OCI-M1 (cell line): ENCODE measurements around the gene ZC3H10.

ENCODE experiments used
- DNase-seq: peaks from one replicate; lab custom pipeline; 2025; lab: John Stamatoyannopoulos, UW

The ZC3H10 gene

DNA sequence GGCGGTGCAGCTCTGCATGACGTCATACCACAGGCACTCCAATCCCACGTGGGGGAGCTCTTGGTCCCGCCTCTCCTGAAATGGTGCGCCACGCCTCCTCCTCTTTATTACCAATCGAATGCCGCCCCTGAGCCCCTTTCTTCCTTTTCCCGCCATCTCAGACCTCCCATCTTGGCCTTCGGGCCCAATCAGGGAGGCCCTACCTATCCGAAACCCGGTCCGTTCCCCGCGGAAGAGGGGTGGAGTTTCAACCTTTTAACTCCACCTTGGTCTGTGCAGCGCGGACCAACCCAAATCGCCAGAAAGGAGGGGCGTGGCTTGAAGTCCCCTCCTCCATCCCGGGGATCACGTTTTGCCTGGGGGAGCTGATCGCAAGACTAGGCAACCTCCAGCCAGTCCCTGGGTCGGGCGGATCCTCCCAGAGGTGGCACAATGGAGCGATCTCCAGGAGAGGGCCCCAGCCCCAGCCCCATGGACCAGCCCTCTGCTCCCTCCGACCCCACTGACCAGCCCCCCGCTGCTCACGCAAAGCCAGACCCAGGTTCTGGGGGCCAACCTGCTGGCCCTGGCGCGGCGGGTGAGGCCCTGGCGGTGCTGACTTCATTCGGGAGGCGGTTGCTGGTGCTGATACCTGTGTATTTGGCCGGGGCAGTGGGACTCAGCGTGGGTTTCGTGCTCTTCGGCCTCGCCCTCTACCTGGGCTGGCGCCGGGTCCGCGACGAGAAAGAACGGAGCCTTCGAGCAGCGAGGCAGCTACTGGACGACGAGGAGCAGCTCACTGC lies 10.0 kb downstream of the ZC3H10 start, which contains the start of gene ESYT1:
Gene ESYT1 (plus strand): TSS at position 380 of the 782 bp plus-strand sequence. CDS start 53 bp downstream, at position 433.
- DNase-seq = peak; percentile 100

DNA sequence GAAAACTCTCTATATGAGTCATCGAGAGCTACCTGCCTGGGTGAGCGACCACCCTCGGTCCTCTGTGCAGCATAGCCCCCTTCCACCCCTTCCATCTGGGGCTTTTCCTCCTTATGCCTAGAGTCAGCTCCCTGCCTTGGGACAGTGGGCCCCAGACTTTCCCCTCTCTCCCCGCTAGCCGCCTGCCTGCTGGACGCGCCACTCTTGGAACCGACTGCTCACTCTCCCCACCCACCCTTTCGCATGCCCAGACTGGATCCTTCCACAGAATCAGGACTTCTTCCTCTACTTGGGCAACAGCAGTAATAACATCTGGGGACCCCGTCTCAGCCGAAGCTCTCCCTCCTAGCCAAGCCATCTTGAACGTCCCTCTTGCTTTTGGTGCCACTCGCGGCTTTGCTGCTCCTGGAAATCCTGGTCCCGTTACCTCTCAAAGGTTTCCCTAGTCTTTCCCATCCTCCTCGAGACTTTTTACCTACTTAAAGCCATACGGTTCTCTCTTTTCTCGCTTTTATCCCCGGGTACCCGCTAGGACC lies 10.7 kb downstream of the ZC3H10 start:
- DNase-seq = peak; percentile 58

DNA sequence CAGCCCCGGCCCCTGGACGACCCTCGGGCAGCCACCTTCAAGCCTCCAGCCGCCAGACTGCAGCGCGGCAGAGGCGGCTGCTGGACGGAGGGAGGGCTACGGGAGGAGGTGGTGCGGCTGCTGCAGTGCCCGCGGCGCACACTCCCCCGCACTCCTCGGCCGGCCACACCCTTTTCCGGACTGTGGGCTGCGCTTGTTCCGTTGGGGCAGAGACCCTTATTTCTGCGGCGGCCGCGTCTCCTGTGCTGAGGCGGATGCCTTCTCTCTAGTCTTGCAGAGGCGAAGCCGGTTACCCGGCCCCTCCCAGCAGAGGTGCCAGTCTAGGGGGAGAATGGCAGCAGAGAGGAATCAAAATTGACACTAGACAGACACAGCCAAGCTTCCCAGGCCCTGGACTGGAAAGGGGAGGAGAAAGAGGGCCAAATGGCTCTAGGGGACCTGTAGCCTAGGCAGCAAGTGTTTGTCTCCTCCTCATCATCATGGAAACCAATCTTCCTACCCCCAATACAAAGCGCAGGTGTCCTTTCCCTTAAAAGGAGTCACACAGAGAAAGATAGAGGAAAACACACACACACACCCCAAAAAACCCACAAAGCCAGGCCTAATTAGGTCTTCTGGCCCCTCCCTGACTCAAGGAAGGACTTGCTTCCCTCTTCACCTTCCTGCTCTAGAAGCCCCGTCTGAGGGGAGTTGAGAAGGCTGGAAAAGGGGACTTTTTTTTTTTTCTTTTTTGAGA lies 11.3 kb downstream of the ZC3H10 start:
- peak; percentile 87 for DNase-seq

DNA sequence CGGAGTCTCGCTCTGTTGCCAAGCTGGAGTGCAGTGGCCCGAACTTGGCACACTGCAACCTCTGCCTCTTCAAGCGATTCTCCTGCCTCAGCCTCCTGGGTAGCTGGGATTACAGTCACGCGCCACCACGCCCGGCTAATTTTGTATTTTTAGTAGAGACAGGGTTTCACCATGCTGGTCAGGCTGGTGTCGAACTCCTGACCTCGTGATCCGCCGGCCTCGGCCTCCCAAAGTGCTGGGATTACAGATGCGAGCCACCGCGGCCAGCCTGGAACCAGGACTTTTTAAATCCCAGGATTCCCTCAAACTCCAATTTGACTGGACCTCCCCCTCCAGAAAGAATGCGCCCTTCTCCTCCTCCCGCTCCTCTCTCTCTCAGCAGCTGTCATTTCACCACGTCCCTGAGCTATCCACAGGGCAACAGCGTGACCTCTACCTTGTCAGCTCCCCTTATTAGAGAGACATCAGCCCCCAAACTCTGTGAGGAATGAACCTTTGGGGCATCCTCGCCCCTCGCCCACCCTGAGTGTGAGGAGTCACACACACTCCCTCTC lies 12.0 kb downstream of the ZC3H10 start:
- no peak for DNase-seq

DNA sequence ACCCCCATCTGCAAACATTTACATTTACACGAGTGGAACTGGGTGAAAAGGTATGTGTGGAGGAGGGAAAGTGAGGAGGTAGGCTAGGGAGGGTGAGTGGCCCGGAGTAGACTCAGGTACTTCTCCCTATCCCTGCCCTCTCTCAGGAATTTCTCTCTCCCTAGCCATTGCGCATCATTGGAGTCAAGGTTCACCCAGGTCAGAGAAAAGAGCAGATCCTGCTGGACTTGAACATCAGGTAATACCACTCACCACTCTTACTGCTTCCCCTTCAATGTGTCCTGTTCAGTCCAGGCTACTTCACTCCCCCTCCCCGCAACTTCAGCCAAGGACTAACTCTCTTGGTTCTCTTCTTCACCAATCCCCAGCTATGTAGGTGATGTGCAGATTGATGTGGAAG lies 12.8 kb downstream of the ZC3H10 start:
- no peak for DNase-seq

DNA sequence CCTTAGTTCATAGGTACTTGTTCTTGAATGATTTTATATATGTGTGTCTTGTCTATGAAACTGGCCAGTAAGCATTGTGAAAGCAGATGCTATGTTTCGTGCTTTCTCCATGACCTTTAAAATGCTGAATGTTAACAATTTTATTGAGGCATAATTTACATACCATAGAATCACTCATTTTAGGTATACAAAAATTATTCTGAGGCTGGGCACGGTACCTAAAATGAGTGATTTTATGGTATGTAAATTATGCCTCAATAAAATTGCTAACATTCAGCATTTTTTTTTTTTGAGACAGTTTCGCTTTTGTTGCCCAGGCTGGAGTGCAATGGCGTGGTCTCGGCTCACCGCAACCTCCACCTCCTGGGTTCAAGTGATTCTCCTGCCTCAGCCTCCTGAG lies 16.8 kb downstream of the ZC3H10 start:
- no peak for DNase-seq

DNA sequence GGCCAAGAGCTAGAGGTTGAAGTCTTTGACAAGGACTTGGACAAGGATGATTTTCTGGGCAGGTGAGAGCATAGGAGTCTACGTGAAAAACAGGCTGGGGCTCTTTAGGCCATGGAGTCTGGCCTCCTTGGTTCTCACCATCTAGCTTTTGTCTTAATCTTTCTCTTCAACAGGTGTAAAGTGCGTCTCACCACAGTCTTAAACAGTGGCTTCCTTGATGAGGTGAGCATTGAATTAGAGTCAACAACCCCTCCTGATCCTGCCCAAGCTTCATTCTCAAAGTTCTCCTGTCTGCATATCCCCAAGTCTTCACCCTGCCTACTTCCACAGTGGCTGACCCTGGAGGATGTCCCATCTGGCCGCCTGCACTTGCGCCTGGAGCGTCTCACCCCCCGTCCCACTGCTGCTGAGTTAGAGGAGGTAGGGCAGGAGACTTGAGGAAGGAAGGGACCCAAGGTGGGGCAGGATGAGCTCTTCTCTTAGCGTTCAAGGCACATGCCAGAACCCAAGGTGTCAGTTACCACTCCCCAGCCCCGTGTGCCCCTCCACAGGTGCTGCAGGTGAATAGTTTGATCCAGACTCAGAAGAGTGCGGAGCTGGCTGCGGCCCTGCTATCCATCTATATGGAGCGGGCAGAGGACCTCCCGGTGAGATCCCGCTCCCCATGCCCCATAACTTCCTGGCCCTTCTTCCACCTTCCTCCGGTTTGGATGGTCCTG lies 19.9 kb downstream of the ZC3H10 start:
- no peak for DNase-seq

DNA sequence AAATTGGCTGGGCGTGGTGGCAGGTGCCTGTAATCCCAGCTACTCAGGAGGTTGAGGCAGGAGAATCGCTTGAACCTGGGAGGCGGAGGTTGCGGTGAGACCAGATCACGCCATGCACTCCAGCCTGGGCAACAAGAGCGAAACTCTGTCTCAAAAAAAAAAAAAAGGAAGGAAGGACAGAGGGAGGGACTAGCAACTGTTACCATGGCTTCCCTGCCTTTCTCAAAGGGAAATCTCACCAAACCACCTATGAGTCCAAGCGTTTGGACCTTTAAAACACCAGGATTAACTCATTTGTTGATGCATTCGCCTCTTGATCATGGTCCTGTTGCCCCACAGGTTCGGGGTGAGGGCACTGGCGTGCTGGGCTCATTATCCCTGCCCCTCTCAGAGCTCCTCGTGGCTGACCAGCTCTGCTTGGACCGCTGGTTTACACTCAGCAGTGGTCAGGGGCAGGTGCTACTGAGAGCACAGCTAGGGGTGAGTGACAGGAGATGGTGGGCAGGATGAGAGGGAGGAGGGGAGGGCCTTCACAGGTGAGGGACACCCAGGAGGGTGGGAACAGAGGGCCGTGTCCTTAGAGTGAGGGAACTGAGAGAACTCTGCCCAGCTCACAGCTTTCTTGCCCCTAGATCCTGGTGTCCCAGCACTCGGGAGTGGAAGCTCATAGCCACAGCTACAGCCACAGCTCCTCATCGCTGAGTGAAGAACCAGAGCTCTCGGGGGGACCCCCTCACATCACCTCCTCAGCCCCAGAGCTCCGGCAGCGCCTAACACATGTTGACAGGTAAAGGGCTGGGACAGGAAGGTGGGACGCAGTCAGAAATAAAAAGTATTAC lies 24.1 kb downstream of the ZC3H10 start:
- DNase-seq = no peak

DNA sequence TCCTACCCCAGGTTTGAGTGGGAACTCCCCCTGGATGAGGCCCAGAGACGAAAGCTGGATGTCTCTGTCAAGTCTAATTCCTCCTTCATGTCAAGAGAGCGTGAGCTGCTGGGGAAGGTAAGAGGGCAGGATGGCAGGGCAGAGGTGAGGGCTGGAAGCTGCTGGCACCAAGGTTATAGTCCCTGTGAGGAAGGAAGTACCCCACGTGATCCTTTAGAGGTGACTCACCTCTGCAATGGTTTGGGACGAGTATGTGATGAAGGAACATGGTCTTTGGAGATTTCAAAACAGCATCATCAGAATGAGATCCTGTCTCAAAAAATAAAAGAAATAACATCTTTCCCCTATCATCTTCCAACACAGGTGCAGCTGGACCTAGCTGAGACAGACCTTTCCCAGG lies 25.2 kb downstream of the ZC3H10 start:
- no peak for DNase-seq

DNA sequence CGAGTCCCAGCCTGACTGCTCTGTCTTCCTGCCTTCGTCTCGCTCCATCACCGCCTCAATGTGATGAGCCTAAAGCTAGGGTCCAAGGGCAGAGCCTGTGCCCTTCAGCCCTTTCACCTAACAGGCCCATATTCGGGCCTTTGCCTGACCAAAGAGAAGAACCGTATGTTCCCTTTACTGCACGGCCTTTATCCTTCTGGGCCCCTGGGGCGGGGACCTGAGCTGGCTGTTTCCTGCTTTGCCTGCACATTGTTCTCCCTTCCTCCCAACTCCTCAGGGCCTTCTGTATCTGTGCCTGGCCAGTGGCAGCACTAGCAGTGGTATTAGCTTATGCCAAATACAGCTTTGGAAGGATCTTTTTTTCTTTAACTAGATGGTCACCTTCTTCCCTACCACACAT lies 25.8 kb downstream of the ZC3H10 start:
- no peak for DNase-seq

DNA sequence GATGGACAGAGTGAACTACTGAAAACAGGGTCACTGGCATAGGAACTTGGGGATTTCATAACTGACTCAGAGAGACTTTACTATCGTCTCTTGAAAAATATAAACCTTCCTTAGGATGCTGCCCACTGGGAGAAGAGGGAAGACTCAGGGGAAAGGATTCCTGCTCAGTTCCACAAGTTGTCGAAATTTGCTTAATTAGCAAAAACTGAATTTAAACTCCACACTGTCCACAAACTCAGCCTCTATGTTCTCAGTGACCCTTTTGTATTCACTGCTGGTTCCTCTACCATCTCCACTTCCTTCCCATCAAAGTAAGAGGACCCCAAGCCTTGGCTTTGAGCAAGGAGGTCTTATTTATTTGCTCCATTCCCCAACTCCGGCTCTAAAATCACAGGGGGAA lies 27.2 kb downstream of the ZC3H10 start:
- no peak for DNase-seq

DNA sequence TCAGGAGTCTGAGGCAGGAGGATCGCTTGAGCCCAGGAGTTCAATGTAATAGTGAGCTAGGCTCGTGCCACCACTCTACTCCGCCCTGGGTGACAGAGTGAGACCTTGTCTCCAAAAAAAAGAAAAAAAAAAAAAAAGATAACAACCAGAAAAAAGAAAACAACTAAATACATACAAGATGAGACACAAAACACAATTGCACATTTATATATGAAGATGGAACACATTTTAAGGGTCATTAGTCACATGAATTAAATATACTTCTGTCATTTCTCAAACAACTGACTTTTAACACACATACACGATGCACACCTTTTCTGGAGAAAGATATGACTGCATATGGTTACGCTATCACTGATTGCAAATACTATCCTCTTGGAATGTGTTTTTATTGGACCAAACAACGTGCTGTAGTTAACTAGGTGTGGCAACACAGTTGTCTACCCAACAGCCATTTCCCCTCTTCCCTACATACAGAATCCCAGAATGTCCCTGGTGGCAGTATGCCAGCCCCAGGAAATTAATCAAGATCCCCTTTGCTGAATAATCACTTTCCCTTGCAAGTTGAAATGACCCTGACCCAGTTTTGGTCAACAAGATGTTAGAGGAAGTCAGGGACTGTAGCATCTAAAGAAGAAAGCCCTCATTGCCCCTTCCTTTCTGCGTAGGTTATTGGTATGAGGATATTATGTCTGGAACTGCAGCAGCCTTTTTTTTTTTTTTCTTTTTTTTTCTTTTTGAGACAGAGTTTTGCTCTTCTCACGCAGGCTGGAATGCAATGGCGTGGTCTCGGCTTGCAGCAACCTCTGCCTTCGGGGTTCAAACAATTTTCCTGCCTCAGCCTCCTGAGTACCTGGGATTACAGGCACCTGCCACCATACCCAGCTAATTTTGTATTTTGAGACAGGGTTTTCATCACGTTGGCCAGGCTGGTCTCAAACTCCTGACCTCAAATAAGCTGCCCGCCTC lies 28.7 kb downstream of the ZC3H10 start:
- peak; percentile 38 for DNase-seq

DNA sequence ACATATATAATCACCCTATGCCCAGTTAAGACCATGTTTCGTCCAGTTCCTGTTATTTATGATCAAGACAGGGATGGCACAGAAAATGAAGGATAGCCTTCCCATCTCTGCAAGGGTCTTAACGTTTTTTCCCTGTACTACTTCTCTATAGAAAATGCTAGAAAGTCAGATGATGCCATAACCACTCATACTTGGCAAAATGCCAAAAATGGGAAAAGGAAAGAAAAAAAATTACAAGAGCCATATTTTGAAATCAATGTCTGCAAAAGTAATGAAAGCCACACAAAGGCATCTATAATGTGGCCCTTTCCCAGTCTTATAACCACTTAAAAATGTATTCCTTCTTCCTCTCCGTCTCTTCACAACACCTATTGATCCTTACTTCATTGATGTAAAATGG lies 32.5 kb downstream of the ZC3H10 start:
- peak; percentile 77 for DNase-seq

DNA sequence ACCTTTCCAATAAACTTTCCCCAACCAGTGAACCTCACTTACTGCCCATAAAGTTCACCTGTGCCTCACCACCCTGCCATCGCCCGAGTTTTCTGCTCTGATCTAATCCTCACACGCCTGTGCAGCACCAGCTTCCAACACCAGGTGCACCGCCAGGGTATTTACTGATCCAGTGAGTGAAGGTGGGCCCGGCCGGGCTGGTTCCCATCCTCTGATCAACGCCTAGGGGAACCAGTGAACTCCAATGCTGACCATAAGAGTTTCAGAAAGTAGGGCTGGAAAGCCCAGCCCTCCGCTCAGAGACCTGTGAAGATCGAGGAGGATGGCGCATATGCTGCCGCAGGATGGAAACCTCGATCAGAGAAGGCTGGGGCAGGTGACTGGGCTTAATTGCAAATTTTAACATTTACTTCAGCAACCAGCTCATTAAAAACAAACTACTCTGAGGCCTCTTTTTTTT lies 33.6 kb downstream of the ZC3H10 start:
- DNase-seq = peak; percentile 77

DNA sequence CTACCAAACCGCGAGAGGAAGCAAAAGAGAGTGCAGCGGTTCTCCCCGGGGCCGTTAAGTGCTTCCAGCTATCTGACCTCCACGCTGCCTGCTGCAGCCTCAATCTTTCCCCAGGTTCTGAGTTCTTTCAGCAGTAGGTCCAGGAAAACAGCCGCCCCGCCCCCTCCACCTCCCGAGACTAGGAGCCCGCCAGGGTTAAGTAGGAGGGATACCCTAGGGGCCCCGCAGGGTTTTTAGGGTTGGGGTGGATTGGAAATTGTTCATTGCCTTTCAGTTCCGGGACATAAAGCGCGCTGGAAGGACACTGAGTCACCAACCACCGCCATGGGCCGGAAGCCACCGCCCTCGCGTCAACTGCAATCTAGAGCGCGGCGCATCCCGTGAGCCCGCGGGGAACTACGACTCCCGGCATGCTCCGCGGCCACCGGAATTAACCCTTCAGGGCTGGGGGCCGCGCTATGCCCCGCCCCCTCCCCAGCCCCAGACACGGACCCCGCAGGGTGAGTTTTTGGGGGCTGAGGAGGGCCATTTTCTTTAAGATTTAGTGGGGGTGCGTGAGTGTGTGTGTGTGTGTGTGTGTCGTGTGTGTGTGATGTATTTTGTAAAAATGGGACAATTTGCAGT lies 34.2 kb downstream of the ZC3H10 start, which contains the start of gene MYL6B:
Gene MYL6B (plus strand): TSS at position 456 of the 624 bp plus-strand sequence. CDS start 1,332 bp downstream, outside the sequence.
- peak; percentile 94 for DNase-seq

DNA sequence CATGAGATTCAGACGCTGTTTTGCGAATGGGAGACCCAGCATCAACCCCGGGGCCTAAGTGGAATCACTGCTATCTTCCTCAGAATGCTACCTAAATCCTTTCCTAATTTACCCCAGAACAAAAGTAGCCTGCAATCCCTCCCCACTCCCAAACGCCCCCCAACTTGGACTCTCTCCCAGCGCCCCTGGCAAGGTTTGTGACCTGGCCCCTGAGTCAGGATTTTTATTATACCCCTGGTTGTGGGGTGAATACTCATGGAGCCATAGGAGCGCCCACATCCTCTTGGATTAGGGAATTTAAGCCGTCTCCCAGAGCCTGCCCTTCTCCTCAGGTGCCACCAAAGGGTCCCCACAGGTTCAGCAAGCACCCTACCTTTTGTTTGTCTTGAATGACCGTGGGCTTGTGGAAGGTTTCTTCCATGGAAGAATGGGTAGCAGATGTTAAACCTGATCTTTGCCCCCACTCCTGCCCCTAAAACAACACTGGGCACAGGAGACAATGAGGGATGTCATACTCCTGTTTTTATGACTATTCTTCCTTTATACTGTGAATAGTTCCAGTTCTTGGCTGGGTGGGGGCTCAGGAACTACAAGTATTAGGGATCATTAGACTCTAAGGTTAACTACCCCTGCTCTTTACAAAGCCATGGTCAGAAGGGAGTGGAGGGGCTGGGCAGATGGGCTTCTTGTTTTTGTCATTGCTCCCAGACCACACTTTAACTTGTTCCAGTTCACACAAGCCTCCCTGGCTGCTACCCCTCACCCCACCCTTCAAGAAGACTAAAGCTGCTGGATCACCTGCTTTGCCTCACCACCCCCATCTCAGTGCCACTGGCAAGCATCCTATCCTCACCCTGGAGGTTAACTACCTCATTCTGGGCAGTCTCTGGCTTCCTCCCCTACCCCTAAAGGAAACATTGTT lies 35.0 kb downstream of the ZC3H10 start:
- DNase-seq = no peak

DNA sequence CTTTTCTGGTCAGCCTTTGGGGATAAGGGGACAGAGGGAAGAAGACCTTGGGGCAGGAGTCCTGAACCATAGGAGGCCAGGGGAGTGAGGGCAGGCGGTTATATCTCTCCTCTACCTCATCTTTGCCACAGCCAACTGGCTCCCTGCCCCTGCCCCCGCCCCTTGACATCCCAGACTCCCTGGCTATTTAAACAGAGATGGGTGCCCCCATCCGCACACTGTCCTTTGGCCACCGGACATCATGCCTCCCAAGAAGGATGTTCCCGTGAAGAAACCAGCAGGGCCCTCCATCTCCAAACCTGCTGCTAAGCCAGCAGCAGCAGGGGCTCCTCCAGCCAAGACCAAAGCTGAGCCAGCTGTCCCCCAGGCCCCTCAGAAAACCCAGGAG lies 35.6 kb downstream of the ZC3H10 start:
- no peak for DNase-seq

DNA sequence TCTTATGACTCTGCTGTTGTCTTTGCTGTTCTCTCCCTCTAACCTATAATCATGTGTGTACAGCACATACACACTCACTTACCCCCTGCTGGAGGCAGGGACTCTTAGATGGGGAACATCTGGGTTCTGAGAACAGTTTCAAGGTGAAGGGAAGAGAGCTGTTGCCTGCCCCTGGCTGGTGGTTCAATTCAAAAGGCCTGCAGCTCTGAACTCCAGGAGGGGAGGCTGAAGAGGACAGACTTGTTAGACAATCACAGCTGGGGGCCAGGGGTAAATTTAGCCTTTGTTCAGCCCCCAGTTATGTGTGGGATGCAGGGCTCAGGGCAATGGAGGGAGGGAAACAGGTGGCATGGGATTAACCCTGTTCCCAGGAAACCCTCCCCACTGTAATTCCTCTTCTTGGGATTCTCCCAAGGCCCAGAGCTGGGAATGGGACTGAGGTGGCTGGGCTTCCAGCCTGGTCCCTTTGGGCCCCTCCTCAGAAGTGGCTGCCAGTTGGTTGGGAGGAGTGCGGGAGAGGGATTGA lies 36.2 kb downstream of the ZC3H10 start:
- no peak for DNase-seq
